Endodermal cell (in vitro differentiated cells): ENCODE measurements around the gene LTBP4. TPM values are rescaled to one million over a fixed set of nuclear protein-coding genes. Genes with fewer than 3 reads are reported as not detected.
"Not testable (repeated sequence)": the region's sequence is repeated elsewhere in the genome, so short reads cannot be mapped to it uniquely, and the experiment has no call there.

Source experiments
- DNase-seq: peaks from one replicate; pipeline ENCODE4 v3.0.0-alpha.2; 2017
- H3K27ac ChIP-seq: 2 replicates; pipeline ENCODE4 v1.5.1; 2013; ENCODE audit warnings: mild to moderate bottlenecking, low read depth, low read length, moderate library complexity
- H3K27me3 ChIP-seq: 2 replicates; pipeline ENCODE4 v1.6.1; 2013; ENCODE audit warnings: mild to moderate bottlenecking, low read length, moderate library complexity; ENCODE audit not compliant: insufficient read depth, control insufficient read depth, poor library complexity, severe bottlenecking
- H3K36me3 ChIP-seq: 2 replicates; pipeline ENCODE4 v1.7.0; 2013; ENCODE audit warnings: mild to moderate bottlenecking, low read length, moderate library complexity; ENCODE audit not compliant: control insufficient read depth, insufficient read depth
- H3K4me1 ChIP-seq: one replicate; pipeline ENCODE4 v1.7.0; 2013; ENCODE audit warnings: low read length; ENCODE audit not compliant: control insufficient read depth, insufficient read depth
- H3K4me3 ChIP-seq: 2 replicates; pipeline ENCODE4 v1.5.1; 2013; ENCODE audit warnings: mild to moderate bottlenecking, low read length, moderate library complexity
- H3K9ac ChIP-seq: 2 replicates; pipeline ENCODE4 v1.6.1; 2013; ENCODE audit warnings: mild to moderate bottlenecking, low read length, moderate library complexity; ENCODE audit not compliant: poor library complexity, severe bottlenecking; ENCODE audit errors: extremely low read depth
- H3K9me3 ChIP-seq: 2 replicates; pipeline ENCODE4 v1.6.1; 2013; ENCODE audit warnings: mild to moderate bottlenecking, low read length, moderate library complexity; ENCODE audit not compliant: control insufficient read depth
- H3K27ac Mint-ChIP-seq: 2 replicates; pipeline ENCODE4 v1.8.0; 2020; ENCODE audit warnings: mixed read lengths
- H3K27me3 Mint-ChIP-seq: 2 replicates; pipeline ENCODE4 v1.8.0; 2021; ENCODE audit warnings: mild to moderate bottlenecking, mixed read lengths; ENCODE audit not compliant: insufficient read depth
- H3K36me3 Mint-ChIP-seq: 2 replicates; pipeline ENCODE4 v1.8.0; 2020; ENCODE audit warnings: low read depth, mixed read lengths
- H3K4me1 Mint-ChIP-seq: 2 replicates; pipeline ENCODE4 v1.8.0; 2020; ENCODE audit warnings: mixed read lengths
- H3K4me3 Mint-ChIP-seq: 2 replicates; pipeline ENCODE4 v1.8.0; 2020; ENCODE audit warnings: mild to moderate bottlenecking, moderate library complexity, mixed read lengths
- H3K9me3 Mint-ChIP-seq: 2 replicates; pipeline ENCODE4 v1.8.0; 2020; ENCODE audit warnings: mild to moderate bottlenecking, mixed read lengths
- CTCF ChIP-seq: fragments of 200-600 bp; sonication (generic); conservative IDR thresholded peaks from 2 replicates; pipeline ENCODE4 v1.5.0; 2021; ENCODE audit warnings: antibody characterized with exemption, mild to moderate bottlenecking
- WGBS, 2 experiments: methylation state at CpG; one replicate each; pipeline versions ENCODE4 v1.1.5 to v1.1.7; 2013; ENCODE audit warnings: missing lambda C conversion rate in 2 of 2, mixed read lengths in 1 of 2; ENCODE audit not compliant: insufficient coverage in 1 of 2, insufficient read length in 1 of 2; 5-methylcytosine and 5-hydroxymethylcytosine counted together
- total RNA-seq, 2 donors: library from RNA; stranded (reverse); fragmentation: NEBNext Ultra II Directional in 1 of 2; extraction: Animal tissue kit (Norgen Biotek cat#: 25700) in 1 of 2; gene quantifications; 2 replicates in 1 of 2; 3 replicates in 1 of 2; pipeline ENCODE4 v1.2.1, GENCODE V29; 2021

Gene LTBP4
- total RNA-seq, 2 donors from 2014 or later = 104 to 133 TPM

DNA sequence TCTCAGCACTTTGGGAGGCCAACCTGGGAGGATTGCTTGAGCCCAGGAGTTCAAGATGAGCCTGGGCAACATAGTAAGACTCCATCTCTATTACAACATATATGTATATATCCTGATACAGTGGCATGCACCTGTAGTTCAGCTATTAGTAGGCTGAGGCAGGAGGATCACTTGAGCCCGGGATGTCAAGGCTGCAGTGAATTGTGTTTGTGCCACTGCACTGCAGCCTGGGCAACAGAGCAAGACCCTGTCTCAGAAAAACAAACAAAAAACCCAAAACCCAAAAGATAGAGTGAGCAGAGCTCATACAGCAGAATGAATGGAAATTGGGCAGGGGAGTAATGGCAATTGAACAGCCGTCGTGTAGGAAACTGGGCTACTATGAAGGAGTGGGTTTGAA lies 41.8 kb upstream of the LTBP4 start:
- Mint-ChIP-seq H3K9me3 (no peaks in the 10 kb centered on the region), H3K4me1 (no peaks in the 10 kb centered on the region), H3K4me3 (no peak overlapping the region), H3K27ac (no peak overlapping the region), H3K36me3 (no peaks in the 10 kb centered on the region), H3K27me3 (peaks cover 88% of the 10 kb centered on the region)
- 80 to 85% methylated on average over 2 to 3 of the region's 3 CpGs for WGBS, 2 experiments
- H3K9ac ChIP-seq = no peak overlapping the region
- no peaks in the 10 kb centered on the region for H3K9me3 ChIP-seq
- no peak overlapping the region for H3K4me3 ChIP-seq
- H3K27ac ChIP-seq = no peak overlapping the region
- H3K36me3 ChIP-seq = no peaks in the 10 kb centered on the region
- H3K4me1 ChIP-seq = no peaks in the 10 kb centered on the region
- H3K27me3 ChIP-seq = peaks cover 64% of the 10 kb centered on the region
- TF ChIP-seq CTCF = no peak
- no peak for DNase-seq

GRCh38 chr19:40560092-40560507 lies 41.1 kb upstream of the LTBP4 start:
- no peak overlapping the region for H3K4me3 Mint-ChIP-seq
- H3K36me3 Mint-ChIP-seq = no peaks in the 10 kb centered on the region
- H3K27me3 Mint-ChIP-seq = peaks cover 88% of the 10 kb centered on the region
- no peaks in the 10 kb centered on the region for H3K36me3 ChIP-seq
- peak; percentile 35 for TF ChIP-seq CTCF
- no peak overlapping the region for H3K27ac Mint-ChIP-seq
- WGBS, 2 experiments = 80 to 83% methylated on average over 9 to 20 of the region's 20 CpGs
- H3K9me3 ChIP-seq = no peaks in the 10 kb centered on the region
- no peak overlapping the region for H3K9ac ChIP-seq
- H3K9me3 Mint-ChIP-seq = no peaks in the 10 kb centered on the region
- DNase-seq = peak; percentile 51
- H3K27ac ChIP-seq = no peak overlapping the region
- H3K4me1 ChIP-seq = no peaks in the 10 kb centered on the region
- H3K27me3 ChIP-seq = peaks cover 64% of the 10 kb centered on the region
- no peak overlapping the region for H3K4me3 ChIP-seq
- H3K4me1 Mint-ChIP-seq = no peaks in the 10 kb centered on the region

DNA sequence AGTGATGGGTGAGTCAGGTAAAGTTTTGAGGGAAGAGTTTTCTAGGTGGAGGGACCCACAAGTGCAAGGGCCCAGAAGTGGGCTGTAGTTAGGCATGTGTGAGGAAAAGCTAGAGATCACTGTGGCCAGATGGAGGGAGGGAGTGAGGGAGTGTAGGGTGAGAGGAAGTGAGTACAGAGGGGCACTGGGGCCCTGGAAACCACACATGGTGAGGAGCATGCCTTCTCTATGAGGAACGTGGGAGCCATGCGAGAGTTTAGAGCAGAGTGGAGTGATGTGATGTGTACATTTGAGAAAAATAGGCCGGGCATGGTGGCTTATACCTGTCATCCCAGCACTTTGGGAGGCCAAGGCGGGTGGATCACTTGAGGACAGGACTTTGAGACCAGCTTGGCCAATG lies 39.2 kb upstream of the LTBP4 start:
- TF ChIP-seq CTCF = no peak

GRCh38 chr19:40564535-40564934 lies 36.6 kb upstream of the LTBP4 start:
- H3K9me3 Mint-ChIP-seq, DNase-seq, H3K4me3 Mint-ChIP-seq, H3K27ac ChIP-seq, H3K4me3 ChIP-seq, H3K4me1 Mint-ChIP-seq, H3K36me3 ChIP-seq, H3K27ac Mint-ChIP-seq, H3K36me3 Mint-ChIP-seq, H3K4me1 ChIP-seq, H3K9me3 ChIP-seq, H3K9ac ChIP-seq: not testable (repeated sequence)
- H3K27me3 Mint-ChIP-seq = peaks cover 94% of the 10 kb centered on the region
- peaks cover 80% of the 10 kb centered on the region for H3K27me3 ChIP-seq
- WGBS, 2 experiments = 71 to 86% methylated on average over 1 of the region's 1 CpG

More for the DNA sequence above, 39.2 kb upstream of the LTBP4 start:
- peaks cover 65% of the 10 kb centered on the region for H3K27me3 ChIP-seq
- no peaks in the 10 kb centered on the region for H3K36me3 Mint-ChIP-seq
- no peaks in the 10 kb centered on the region for H3K36me3 ChIP-seq
- H3K27me3 Mint-ChIP-seq = peaks cover 88% of the 10 kb centered on the region
- H3K27ac ChIP-seq = no peak overlapping the region
- H3K4me3 ChIP-seq = no peak overlapping the region
- H3K4me1 Mint-ChIP-seq = no peaks in the 10 kb centered on the region
- no peak for DNase-seq
- WGBS, 2 experiments = 75% methylated on average over 4 of the region's 4 CpGs
- H3K9me3 ChIP-seq = no peaks in the 10 kb centered on the region
- H3K9me3 Mint-ChIP-seq = no peaks in the 10 kb centered on the region
- no peak overlapping the region for H3K9ac ChIP-seq
- H3K4me3 Mint-ChIP-seq = no peak overlapping the region
- H3K27ac Mint-ChIP-seq = no peak overlapping the region
- no peaks in the 10 kb centered on the region for H3K4me1 ChIP-seq
